ENCODE data around the gene NUP35.
"Not testable (repeated sequence)": the region's sequence is repeated elsewhere in the genome, so short reads cannot be mapped to it uniquely, and the experiment has no call there.

NUP35 gene

GRCh38 chr2:183126635-183127034, 2.4 kb downstream of the NUP35 start:
- no peak for TF ChIP-seq CTCF (IDR thresholded peaks at IDR 0.05; ENCODE audit: low read depth, low read length)
- DNase-seq (ENCODE audit: low read depth, low spot score), result no peak
- H3K4me3 ChIP-seq (ENCODE audit: low read depth, low read length), result no peak overlapping the region
- in situ Hi-C loops (cut with HindIII; ENCODE audit: low sequenced_read_pairs), result no loop called here

- no peak for DNase-seq (ENCODE audit: low read depth, low spot score)
- in situ Hi-C loops (cut with HindIII; ENCODE audit: low sequenced_read_pairs), result no loop called here
- no peak for TF ChIP-seq CTCF (IDR thresholded peaks at IDR 0.05; ENCODE audit: low read depth, low read length)
- no peak overlapping the region for H3K4me3 ChIP-seq (ENCODE audit: low read depth, low read length)
Observed at GRCh38 chr2:183134016-183134415, 9.8 kb downstream of the NUP35 start.

GRCh38 chr2:183148955-183149354, 24.7 kb downstream of the NUP35 start:
- no peak for TF ChIP-seq CTCF (IDR thresholded peaks at IDR 0.05; ENCODE audit: low read depth, low read length)
- DNase-seq (ENCODE audit: low read depth, low spot score), result peak; percentile 13
- H3K4me3 ChIP-seq (ENCODE audit: low read depth, low read length), result no peak overlapping the region
- in situ Hi-C loops (cut with HindIII; ENCODE audit: low sequenced_read_pairs), result no loop called here

- peak; percentile 72 for DNase-seq (ENCODE audit: low read depth, low spot score)
- in situ Hi-C loops (cut with HindIII; ENCODE audit: low sequenced_read_pairs), result no loop called here
- no peak for TF ChIP-seq CTCF (IDR thresholded peaks at IDR 0.05; ENCODE audit: low read depth, low read length)
- H3K4me3 ChIP-seq (ENCODE audit: low read depth, low read length), result no peak overlapping the region
Observed at GRCh38 chr2:183149489-183149888, 25.2 kb downstream of the NUP35 start.

GRCh38 chr2:183152280-183152679, 28.0 kb downstream of the NUP35 start:
- in situ Hi-C loops (cut with HindIII; ENCODE audit: low sequenced_read_pairs); DNase-seq (ENCODE audit: low read depth, low spot score); H3K4me3 ChIP-seq (ENCODE audit: low read depth, low read length): not testable (repeated sequence)

- in situ Hi-C loops (cut with HindIII; ENCODE audit: low sequenced_read_pairs), result no loop called here
- TF ChIP-seq CTCF (IDR thresholded peaks at IDR 0.05; ENCODE audit: low read depth, low read length), result no peak
- H3K4me3 ChIP-seq (ENCODE audit: low read depth, low read length), result no peak overlapping the region
- no peak for DNase-seq (ENCODE audit: low read depth, low spot score)
Observed at GRCh38 chr2:183153967-183154366, 29.7 kb downstream of the NUP35 start.

- DNase-seq (ENCODE audit: low read depth, low spot score); H3K4me3 ChIP-seq (ENCODE audit: low read depth, low read length); in situ Hi-C loops (cut with HindIII; ENCODE audit: low sequenced_read_pairs): not testable (repeated sequence)
Observed at GRCh38 chr2:183154772-183155171, 30.5 kb downstream of the NUP35 start.

- no peak overlapping the region for H3K4me3 ChIP-seq (ENCODE audit: low read depth, low read length)
- TF ChIP-seq CTCF (IDR thresholded peaks at IDR 0.05; ENCODE audit: low read depth, low read length), result no peak
- in situ Hi-C loops (cut with HindIII; ENCODE audit: low sequenced_read_pairs), result no loop called here
- DNase-seq (ENCODE audit: low read depth, low spot score), result no peak
Observed at GRCh38 chr2:183157131-183157530, 32.9 kb downstream of the NUP35 start.
